ENCODE measurements around the gene CTIF. TPM values are rescaled to one million over a fixed set of nuclear protein-coding genes. Genes with fewer than 3 reads are reported as not detected.
"Not testable (repeated sequence)": the region's sequence is repeated elsewhere in the genome, so short reads cannot be mapped to it uniquely, and the experiment has no call there.

The CTIF gene
- total and polyA plus RNA-seq, 2 donors = 1.7 to 11.3 TPM

DNA sequence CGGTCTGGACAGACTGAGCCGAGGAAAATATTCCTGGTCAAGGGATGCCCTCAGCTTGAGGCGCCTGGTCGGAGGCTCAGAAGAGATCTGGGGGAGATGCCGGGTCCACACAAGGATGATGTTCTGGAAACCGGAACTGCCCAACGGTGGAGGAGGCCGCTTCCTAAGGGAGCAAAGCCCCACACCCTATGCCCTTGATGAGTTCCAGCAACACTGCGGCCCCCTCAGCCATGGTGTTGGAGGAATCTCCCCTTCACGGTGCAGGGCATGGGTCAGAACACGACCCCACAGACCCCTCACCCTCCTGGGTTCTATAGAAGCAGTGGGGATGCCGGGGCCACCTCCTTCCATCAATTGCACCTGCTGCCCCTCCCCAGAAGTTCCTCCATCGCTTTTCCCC, 332.1 kb downstream of the CTIF start:
- WGBS = 96% methylated on average over 13 of the region's 13 CpGs

DNA sequence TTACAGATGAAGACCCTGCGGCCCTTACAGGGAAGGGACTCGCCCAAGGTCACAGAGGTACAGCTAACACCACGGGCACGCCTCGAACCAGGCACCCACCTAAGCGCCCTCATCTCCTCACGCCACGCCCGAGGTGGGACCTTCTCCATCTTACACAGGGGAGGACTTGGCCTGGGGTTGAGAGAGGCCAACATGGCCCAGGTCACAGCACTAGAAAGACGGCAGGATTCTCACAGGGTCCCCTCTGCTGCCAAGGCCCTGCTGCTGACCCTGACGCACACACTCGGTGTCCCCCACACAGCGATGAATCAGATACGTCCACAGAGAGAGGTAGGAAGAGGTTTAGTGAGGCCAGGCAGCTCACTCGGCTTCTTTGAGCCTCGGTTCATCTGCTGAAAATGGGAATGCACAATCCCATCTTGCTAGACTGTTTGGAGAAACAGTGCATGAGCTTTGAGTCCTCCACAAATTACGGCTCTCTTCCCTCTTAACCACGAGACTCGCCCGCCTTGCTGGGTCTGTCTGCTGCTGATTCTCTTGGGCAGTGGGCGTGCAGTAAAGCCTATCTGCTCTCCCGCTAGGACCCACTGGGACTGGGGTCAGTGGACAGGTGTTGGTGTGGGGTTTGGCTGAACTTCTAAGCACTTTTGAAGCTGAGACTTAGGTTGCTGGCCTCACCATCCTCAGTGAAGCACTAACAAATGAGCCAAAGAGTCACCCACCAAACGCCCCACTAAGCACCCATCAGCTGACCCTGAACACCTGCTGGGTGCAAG, 332.7 kb downstream of the CTIF start:
- Histone ChIP-seq H3K27me3 (ENCODE audit: control insufficient read depth in 2 of 2, insufficient read depth in 1 of 2, low read length in 1 of 2) (no peaks in the 10 kb centered on the region), H3K4me3 (ENCODE audit: low read length in 2 of 2) (no peak overlapping the region), H3K36me3 (ENCODE audit: control insufficient read depth in 2 of 2, insufficient read depth in 2 of 2, low read length in 1 of 2) (no peaks in the 10 kb centered on the region), H3K9me3 (ENCODE audit: control insufficient read depth in 2 of 2, insufficient read depth in 1 of 2, low read length in 1 of 2) (no peaks in the 10 kb centered on the region), H3K4me1 (ENCODE audit: control insufficient read depth in 2 of 2, insufficient read depth in 2 of 2, low read length in 2 of 2) (peaks cover 0 to 2% of the 10 kb centered on the region in 2 donors), H3K27ac (ENCODE audit: low read depth in 1 of 2, low read length in 1 of 2) (no peak overlapping the region)
- no peak for DNase-seq (ENCODE audit: low read depth in 6 of 9, low spot score in 9 of 9)
- WGBS = 94% methylated on average over 23 of the region's 23 CpGs

More for the DNA sequence above, 332.1 kb downstream of the CTIF start:
- H3K36me3 ChIP-seq (ENCODE audit: control insufficient read depth in 2 of 2, insufficient read depth in 2 of 2, low read length in 1 of 2); H3K27me3 ChIP-seq (ENCODE audit: control insufficient read depth in 2 of 2, insufficient read depth in 1 of 2, low read length in 1 of 2); H3K27ac ChIP-seq (ENCODE audit: low read depth in 1 of 2, low read length in 1 of 2); H3K4me1 ChIP-seq (ENCODE audit: control insufficient read depth in 2 of 2, insufficient read depth in 2 of 2, low read length in 2 of 2); DNase-seq (ENCODE audit: low read depth in 6 of 9, low spot score in 9 of 9); H3K9me3 ChIP-seq (ENCODE audit: control insufficient read depth in 2 of 2, insufficient read depth in 1 of 2, low read length in 1 of 2); H3K4me3 ChIP-seq (ENCODE audit: low read length in 2 of 2): not testable (repeated sequence)

DNA sequence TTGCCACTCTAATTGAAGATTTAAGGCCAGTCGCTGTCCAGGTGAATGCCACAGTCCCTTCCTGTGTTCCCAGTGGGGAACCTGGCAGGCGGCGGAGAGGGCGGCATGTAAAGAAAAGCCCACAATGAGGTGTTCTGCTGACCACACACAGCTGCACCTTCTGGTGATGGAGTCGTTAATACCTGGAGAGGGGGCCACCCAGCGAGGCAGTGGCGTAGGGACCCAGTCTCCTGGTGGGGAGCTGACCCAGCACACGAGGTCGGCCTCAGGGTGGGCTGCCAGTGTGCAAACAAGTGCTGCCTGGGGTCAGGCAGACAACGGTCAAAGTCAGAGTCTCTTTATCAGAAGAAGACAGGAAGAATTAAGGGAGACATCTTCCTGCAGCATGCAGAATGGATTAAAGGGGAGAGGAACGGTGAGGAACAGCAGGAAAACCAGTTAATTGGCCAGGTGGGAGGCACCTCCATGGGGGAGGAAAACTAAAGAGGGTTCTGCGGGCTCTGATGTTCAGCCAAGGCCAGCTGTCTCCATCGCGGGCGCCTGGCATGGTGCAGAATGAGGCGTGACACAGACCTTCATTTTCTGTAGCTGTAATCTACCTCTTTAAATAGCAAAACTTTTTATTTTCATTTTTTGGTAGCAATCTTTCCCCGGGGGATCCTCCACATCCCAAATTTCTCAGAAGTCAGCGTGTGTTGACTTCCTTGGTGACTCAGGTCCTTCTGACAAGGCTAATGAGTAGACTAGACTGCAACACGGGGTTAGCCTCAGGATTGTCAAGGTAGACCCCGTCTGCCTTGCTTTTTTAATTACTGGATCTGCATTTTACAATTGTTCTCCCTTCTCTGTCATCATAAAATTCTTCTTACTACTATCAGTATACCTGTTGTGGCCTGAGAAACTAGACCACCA, 333.7 kb downstream of the CTIF start:
- Histone ChIP-seq H3K27ac (ENCODE audit: low read depth in 1 of 2, low read length in 1 of 2) (no peak overlapping the region), H3K9me3 (ENCODE audit: control insufficient read depth in 2 of 2, insufficient read depth in 1 of 2, low read length in 1 of 2) (no peaks in the 10 kb centered on the region), H3K27me3 (ENCODE audit: control insufficient read depth in 2 of 2, insufficient read depth in 1 of 2, low read length in 1 of 2) (no peaks in the 10 kb centered on the region), H3K4me3 (ENCODE audit: low read length in 2 of 2) (no peak overlapping the region), H3K4me1 (ENCODE audit: control insufficient read depth in 2 of 2, insufficient read depth in 2 of 2, low read length in 2 of 2) (peaks cover 0 to 2% of the 10 kb centered on the region in 2 donors), H3K36me3 (ENCODE audit: control insufficient read depth in 2 of 2, insufficient read depth in 2 of 2, low read length in 1 of 2) (no peaks in the 10 kb centered on the region)
- DNase-seq (ENCODE audit: low read depth in 6 of 9, low spot score in 9 of 9) = no peak
- 94% methylated on average over 20 of the region's 20 CpGs for WGBS

DNA sequence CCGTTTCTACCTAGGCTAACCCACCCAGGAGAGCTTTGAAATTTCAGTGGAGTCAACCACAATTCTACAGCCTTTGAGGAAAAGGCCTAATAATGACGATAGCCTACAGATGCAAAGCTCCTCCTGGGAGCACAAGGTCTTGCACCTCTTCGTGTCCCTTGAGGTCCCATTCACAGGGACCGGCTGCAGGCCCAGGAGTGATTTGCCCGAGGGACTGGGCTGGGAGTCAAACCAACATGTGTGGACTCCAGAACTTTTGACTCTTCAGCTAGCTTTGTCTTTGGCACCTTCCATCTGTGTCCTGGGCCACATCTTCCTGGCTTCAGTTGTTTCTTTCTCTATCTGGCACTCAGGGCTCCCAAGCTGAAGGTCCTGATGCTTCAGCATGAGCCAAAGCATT, 335.4 kb downstream of the CTIF start:
- H3K9me3 ChIP-seq (ENCODE audit: control insufficient read depth in 2 of 2, insufficient read depth in 1 of 2, low read length in 1 of 2) = no peaks in the 10 kb centered on the region
- no peak overlapping the region for H3K4me3 ChIP-seq (ENCODE audit: low read length in 2 of 2)
- no peaks in the 10 kb centered on the region for H3K36me3 ChIP-seq (ENCODE audit: control insufficient read depth in 2 of 2, insufficient read depth in 2 of 2, low read length in 1 of 2)
- no peak overlapping the region for H3K27ac ChIP-seq (ENCODE audit: low read depth in 1 of 2, low read length in 1 of 2)
- H3K4me1 ChIP-seq (ENCODE audit: control insufficient read depth in 2 of 2, insufficient read depth in 2 of 2, low read length in 2 of 2) = peaks cover 0 to under 1% of the 10 kb centered on the region in 2 donors
- no peak for DNase-seq (ENCODE audit: low read depth in 6 of 9, low spot score in 9 of 9)
- peaks cover 0 to 12% of the 10 kb centered on the region in 2 donors for H3K27me3 ChIP-seq (ENCODE audit: control insufficient read depth in 2 of 2, insufficient read depth in 1 of 2, low read length in 1 of 2)
- WGBS = 96% methylated on average over 5 of the region's 5 CpGs

DNA sequence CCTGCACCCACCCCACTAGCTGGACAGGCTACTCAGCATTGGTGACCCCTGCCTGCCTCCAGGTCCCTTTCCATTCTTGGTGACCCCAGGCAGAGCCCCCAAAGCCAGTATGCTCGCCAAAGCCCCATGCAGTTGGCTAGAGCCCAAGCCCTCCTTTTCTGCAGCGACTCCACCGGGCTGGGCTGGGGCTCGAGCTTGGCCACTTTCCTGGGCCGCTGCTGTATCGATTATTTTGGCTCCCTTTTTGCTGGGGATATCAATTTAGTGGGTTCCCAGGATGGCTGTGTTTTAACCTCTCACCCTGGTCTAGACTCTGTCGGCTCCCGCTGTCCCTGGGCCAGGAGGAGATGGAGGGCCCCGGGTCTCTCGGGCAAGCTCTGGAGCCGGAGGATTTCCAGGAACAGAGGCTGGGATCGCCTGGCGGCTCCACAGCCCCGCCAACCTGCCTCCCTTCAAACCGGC, 335.9 kb downstream of the CTIF start:
- DNase-seq (ENCODE audit: low read depth in 6 of 9, low spot score in 9 of 9) = no peak
- peaks cover 0 to 2% of the 10 kb centered on the region in 2 donors for H3K4me1 ChIP-seq (ENCODE audit: control insufficient read depth in 2 of 2, insufficient read depth in 2 of 2, low read length in 2 of 2)
- no peak overlapping the region for H3K27ac ChIP-seq (ENCODE audit: low read depth in 1 of 2, low read length in 1 of 2)
- H3K4me3 ChIP-seq (ENCODE audit: low read length in 2 of 2) = no peak overlapping the region
- peaks cover 0 to 13% of the 10 kb centered on the region in 2 donors for H3K27me3 ChIP-seq (ENCODE audit: control insufficient read depth in 2 of 2, insufficient read depth in 1 of 2, low read length in 1 of 2)
- no peaks in the 10 kb centered on the region for H3K9me3 ChIP-seq (ENCODE audit: control insufficient read depth in 2 of 2, insufficient read depth in 1 of 2, low read length in 1 of 2)
- WGBS = 97% methylated on average over 15 of the region's 15 CpGs
- no peaks in the 10 kb centered on the region for H3K36me3 ChIP-seq (ENCODE audit: control insufficient read depth in 2 of 2, insufficient read depth in 2 of 2, low read length in 1 of 2)

DNA sequence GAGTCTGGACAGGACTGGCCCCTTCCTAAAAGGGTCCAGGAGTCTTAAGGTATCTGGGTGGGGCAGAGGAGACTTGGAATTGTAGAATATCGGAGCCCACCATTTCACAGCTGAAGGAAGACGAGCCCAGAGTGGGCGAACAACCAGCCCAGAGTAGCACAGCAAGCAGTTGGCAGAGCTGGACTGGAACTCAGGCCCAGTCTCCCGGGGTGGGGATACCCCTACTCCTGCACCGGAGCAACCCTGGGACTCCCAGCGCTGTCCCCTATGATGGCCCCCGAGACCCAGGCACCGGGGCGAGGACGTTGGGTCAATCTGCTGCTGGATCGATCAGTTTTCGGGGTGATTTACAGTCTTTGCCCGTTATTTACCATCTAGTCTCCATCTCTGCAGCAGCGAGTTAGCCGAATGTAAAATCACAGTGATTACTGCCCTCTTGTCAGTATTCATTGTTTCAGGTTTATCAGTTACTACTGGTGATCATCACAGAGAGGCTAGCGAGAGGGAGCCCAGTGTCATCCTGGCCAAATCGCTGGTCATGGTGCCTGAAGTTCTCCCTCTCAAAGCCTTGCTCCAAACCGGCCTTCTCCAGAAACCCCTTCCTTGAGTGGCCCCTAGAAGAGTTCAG, 336.6 kb downstream of the CTIF start:
- 89% methylated on average over 18 of the region's 18 CpGs for WGBS
- no peak for DNase-seq (ENCODE audit: low read depth in 6 of 9, low spot score in 9 of 9)
- H3K4me3 ChIP-seq (ENCODE audit: low read length in 2 of 2) = no peak overlapping the region

DNA sequence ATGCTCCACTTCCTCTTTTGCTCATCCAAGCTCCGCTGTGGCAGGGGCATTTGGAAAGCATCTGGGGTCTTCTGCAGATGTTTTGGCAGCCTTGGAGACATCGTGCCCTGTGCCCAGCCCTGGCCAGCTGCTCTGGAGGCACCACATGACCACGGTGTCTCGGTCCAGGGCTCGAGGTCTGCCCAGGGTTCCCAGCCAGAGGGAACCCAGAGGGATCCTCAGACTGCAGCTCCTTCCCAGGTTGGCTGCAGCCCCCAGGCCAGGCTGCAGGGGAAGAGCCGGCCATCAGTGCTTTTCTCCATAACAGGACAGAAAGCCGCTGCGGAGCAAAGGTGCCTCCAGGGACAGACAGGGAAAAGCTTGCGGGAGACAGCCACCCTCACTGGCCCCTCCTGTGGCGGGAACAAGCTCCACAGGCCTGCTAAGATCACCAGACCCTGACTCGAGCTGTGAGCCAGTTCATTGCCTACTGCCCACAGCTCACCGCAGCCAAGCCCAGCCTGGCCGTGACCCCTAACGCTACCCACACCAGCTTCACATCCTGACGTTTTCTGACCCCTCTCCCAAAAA, 337.2 kb downstream of the CTIF start:
- 76% methylated on average over 15 of the region's 15 CpGs for WGBS
- H3K4me3 ChIP-seq (ENCODE audit: low read length in 2 of 2) = no peak overlapping the region
- H3K4me1 ChIP-seq (ENCODE audit: control insufficient read depth in 2 of 2, insufficient read depth in 2 of 2, low read length in 2 of 2) = peaks cover 0 to 2% of the 10 kb centered on the region in 2 donors
- no peaks in the 10 kb centered on the region for H3K9me3 ChIP-seq (ENCODE audit: control insufficient read depth in 2 of 2, insufficient read depth in 1 of 2, low read length in 1 of 2)
- no peak overlapping the region for H3K27ac ChIP-seq (ENCODE audit: low read depth in 1 of 2, low read length in 1 of 2)
- H3K27me3 ChIP-seq (ENCODE audit: control insufficient read depth in 2 of 2, insufficient read depth in 1 of 2, low read length in 1 of 2) = peaks cover 0 to 13% of the 10 kb centered on the region in 2 donors
- H3K36me3 ChIP-seq (ENCODE audit: control insufficient read depth in 2 of 2, insufficient read depth in 2 of 2, low read length in 1 of 2) = no peaks in the 10 kb centered on the region
- no peak for DNase-seq (ENCODE audit: low read depth in 6 of 9, low spot score in 9 of 9)

More for the DNA sequence above, 336.6 kb downstream of the CTIF start:
- Histone ChIP-seq H3K9me3 (ENCODE audit: control insufficient read depth in 2 of 2, insufficient read depth in 1 of 2, low read length in 1 of 2) (no peaks in the 10 kb centered on the region), H3K27ac (ENCODE audit: low read depth in 1 of 2, low read length in 1 of 2) (no peak overlapping the region), H3K4me1 (ENCODE audit: control insufficient read depth in 2 of 2, insufficient read depth in 2 of 2, low read length in 2 of 2) (peaks cover 0 to 2% of the 10 kb centered on the region in 2 donors), H3K36me3 (ENCODE audit: control insufficient read depth in 2 of 2, insufficient read depth in 2 of 2, low read length in 1 of 2) (no peaks in the 10 kb centered on the region), H3K27me3 (ENCODE audit: control insufficient read depth in 2 of 2, insufficient read depth in 1 of 2, low read length in 1 of 2) (peaks cover 0 to 13% of the 10 kb centered on the region in 2 donors)

DNA sequence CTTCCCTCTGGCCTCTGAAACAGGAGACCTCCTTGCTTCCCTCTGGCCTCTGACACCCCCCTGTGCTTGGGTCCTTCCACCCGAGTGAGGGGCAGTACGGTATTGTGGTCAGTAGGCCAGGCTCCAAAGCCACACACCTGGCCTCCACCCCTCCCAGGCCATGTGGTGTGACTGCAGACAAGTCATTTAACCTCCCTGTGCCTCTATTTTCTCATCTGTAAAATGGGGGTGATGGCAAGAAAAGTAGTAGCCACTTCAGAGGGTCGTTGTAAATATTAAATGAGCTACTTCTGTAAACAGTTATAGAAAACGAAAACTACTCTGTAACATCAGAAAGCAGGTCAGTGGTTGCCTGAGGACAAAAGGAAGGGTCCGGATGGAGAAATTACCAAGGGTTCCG, 337.8 kb downstream of the CTIF start:
- H3K4me3 ChIP-seq (ENCODE audit: low read length in 2 of 2) = no peak overlapping the region
- H3K36me3 ChIP-seq (ENCODE audit: control insufficient read depth in 2 of 2, insufficient read depth in 2 of 2, low read length in 1 of 2) = no peaks in the 10 kb centered on the region
- no peaks in the 10 kb centered on the region for H3K9me3 ChIP-seq (ENCODE audit: control insufficient read depth in 2 of 2, insufficient read depth in 1 of 2, low read length in 1 of 2)
- no peak overlapping the region for H3K27ac ChIP-seq (ENCODE audit: low read depth in 1 of 2, low read length in 1 of 2)
- DNase-seq (ENCODE audit: low read depth in 6 of 9, low spot score in 9 of 9) = no peak
- peaks cover 0 to 13% of the 10 kb centered on the region in 2 donors for H3K27me3 ChIP-seq (ENCODE audit: control insufficient read depth in 2 of 2, insufficient read depth in 1 of 2, low read length in 1 of 2)
- peaks cover 0 to 2% of the 10 kb centered on the region in 2 donors for H3K4me1 ChIP-seq (ENCODE audit: control insufficient read depth in 2 of 2, insufficient read depth in 2 of 2, low read length in 2 of 2)
- 98% methylated on average over 6 of the region's 6 CpGs for WGBS

Measured in thymus (tissue), 11 donors.